Upper lobe of left lung (tissue), 6 donors: ENCODE results near the gene GMDS. TPM values are rescaled to one million over a fixed set of nuclear protein-coding genes. Genes with fewer than 3 reads are reported as not detected.

Source experiments
- ATAC-seq, 2 donors: fragments of 200-7000 bp; cut with Tn5 transposase; one replicate each; pipeline ENCODE4 v1.9.1; 2022; ENCODE audit warnings: mild to moderate bottlenecking in 2 of 2, moderate library complexity in 2 of 2; ENCODE audit not compliant: low FRiP score in 2 of 2
- DNase-seq, 2 donors: peaks; one replicate each; pipeline ENCODE4 v3.0.0-alpha.2; 2019 to 2020
- H3K27ac ChIP-seq, 4 donors: fragments of 200-600 bp; sonication (generic); one replicate each; pipeline ENCODE4 v1.5.1; 2016 to 2019
- H3K27me3 ChIP-seq, 4 donors: fragments of 200-600 bp; sonication (generic); one replicate each; pipeline ENCODE4 v1.5.1; 2017 to 2019
- H3K36me3 ChIP-seq, 4 donors: fragments of 200-600 bp; sonication (generic); one replicate each; pipeline ENCODE4 v1.5.1; 2016 to 2019
- H3K4me1 ChIP-seq, 4 donors: fragments of 200-600 bp; sonication (generic); one replicate each; pipeline ENCODE4 v1.5.1; 2018 to 2019
- H3K4me3 ChIP-seq, 4 donors: fragments of 200-600 bp; sonication (generic); one replicate each; pipeline ENCODE4 v1.5.1; 2017 to 2019; ENCODE audit warnings: mild to moderate bottlenecking in 2 of 4, moderate library complexity in 1 of 4
- H3K9me3 ChIP-seq, 4 donors: fragments of 200-600 bp; sonication (generic); one replicate each; pipeline ENCODE4 v1.5.1; 2018 to 2019
- EP300 ChIP-seq, 4 donors: sonication (generic); formaldehyde crosslinking; IDR thresholded peaks; one replicate each; pipeline ENCODE4 v1.5.1; 2017; ENCODE audit warnings: antibody characterized with exemption in 4 of 4, control low read depth in 2 of 4
- POLR2A ChIP-seq, 4 donors: fragments of 450-650 bp; IDR thresholded peaks; one replicate each; pipeline ENCODE4 v1.5.1; 2016 to 2017; ENCODE audit warnings: antibody characterized with exemption in 4 of 4, mild to moderate bottlenecking in 2 of 4
- POLR2AphosphoS5 ChIP-seq, 2 donors: sonication (generic); formaldehyde crosslinking; IDR thresholded peaks; one replicate each; pipeline ENCODE4 v1.5.1; 2017; ENCODE audit warnings: antibody characterized with exemption in 2 of 2
- WGBS, 2 donors: methylation state at CpG; one replicate each; pipeline ENCODE4 v1.1.5; 2017 to 2018; 5-methylcytosine and 5-hydroxymethylcytosine counted together
- total RNA-seq, 6 donors: library from RNA; depleted of rRNA in 4 of 6; stranded (reverse); fragments of >200 nt in 4 of 6; gene quantifications; one replicate each; pipeline versions ENCODE4 v1.1.0 to v1.2.1, GENCODE V29; 2016 to 2021
- TF ChIP-seq, protein P1 (sequence below), 6 experiments: fragments of 450-650 bp in 4 of 6; fragments of 200-600 bp in 2 of 6; sonication (generic) in 2 of 6; IDR thresholded peaks; one replicate each; pipeline ENCODE4 v1.5.1; 2016 to 2019; ENCODE audit warnings: antibody characterized with exemption in 6 of 6
- donor health status: DM: no; HTN: no; CAD: no; lungs with moderate emphysema.
- donor health status: DM: no; HTN: yes; CAD: no; lungs with severe emphysema.

The GMDS gene
- total RNA-seq, 6 donors from 2014 or later: 7.6 to 17.8 (median 14.1) TPM

DNA sequence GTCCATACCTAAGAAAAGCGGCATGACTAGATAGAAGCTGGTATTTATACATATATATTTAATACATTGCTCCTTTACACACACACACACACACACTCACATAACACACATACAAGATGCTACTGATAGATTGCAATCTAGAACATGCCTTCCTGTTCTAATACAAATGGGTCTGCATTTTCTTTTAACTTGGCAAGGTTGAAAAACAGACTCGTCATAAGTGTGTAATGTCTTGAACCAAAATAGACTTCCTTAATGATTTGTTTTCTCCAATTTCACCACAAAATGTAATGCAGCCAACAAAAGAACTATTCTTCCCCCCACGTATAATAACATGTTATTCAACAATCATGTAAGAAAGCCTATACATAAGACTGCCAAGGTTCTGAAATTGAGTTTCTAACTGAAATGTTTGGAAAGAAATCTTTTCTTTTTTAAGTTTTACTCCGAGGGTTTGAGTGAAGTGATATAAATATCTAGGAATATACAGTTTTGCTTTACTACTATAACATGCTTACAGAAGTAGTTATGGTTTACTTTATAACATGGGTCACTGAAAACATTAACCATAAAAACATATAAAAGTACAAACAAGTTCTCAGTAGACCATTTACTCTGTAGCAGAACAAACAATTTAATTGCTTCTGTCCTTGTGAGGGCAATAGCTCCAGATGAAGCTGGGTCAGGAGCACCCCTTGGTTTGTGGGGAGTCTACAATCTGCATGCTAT, 428.2 kb downstream of the GMDS start:
- Histone ChIP-seq H3K36me3 (no peaks in the 10 kb centered on the region), H3K27me3 (no peaks in the 10 kb centered on the region), H3K27ac (no peak overlapping the region), H3K4me1 (peaks cover 0 to 6% (median 0%) of the 10 kb centered on the region in 4 donors), H3K4me3 (no peak overlapping the region), H3K9me3 (no peaks in the 10 kb centered on the region)
- peak in 1 of 2 donors; percentile 35 for ATAC-seq
- WGBS, 2 donors: 59 to 76% methylated on average over 4 of the region's 4 CpGs
- TF ChIP-seq, protein P1, sequence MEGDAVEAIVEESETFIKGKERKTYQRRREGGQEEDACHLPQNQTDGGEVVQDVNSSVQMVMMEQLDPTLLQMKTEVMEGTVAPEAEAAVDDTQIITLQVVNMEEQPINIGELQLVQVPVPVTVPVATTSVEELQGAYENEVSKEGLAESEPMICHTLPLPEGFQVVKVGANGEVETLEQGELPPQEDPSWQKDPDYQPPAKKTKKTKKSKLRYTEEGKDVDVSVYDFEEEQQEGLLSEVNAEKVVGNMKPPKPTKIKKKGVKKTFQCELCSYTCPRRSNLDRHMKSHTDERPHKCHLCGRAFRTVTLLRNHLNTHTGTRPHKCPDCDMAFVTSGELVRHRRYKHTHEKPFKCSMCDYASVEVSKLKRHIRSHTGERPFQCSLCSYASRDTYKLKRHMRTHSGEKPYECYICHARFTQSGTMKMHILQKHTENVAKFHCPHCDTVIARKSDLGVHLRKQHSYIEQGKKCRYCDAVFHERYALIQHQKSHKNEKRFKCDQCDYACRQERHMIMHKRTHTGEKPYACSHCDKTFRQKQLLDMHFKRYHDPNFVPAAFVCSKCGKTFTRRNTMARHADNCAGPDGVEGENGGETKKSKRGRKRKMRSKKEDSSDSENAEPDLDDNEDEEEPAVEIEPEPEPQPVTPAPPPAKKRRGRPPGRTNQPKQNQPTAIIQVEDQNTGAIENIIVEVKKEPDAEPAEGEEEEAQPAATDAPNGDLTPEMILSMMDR (IDR thresholded peaks at IDR 0.05): no peak
- TF ChIP-seq POLR2AphosphoS5 (IDR thresholded peaks at IDR 0.05): no peak
- TF ChIP-seq EP300 (IDR thresholded peaks at IDR 0.05): no peak
- no peak for TF ChIP-seq POLR2A (IDR thresholded peaks at IDR 0.05)
- DNase-seq: no peak

DNA sequence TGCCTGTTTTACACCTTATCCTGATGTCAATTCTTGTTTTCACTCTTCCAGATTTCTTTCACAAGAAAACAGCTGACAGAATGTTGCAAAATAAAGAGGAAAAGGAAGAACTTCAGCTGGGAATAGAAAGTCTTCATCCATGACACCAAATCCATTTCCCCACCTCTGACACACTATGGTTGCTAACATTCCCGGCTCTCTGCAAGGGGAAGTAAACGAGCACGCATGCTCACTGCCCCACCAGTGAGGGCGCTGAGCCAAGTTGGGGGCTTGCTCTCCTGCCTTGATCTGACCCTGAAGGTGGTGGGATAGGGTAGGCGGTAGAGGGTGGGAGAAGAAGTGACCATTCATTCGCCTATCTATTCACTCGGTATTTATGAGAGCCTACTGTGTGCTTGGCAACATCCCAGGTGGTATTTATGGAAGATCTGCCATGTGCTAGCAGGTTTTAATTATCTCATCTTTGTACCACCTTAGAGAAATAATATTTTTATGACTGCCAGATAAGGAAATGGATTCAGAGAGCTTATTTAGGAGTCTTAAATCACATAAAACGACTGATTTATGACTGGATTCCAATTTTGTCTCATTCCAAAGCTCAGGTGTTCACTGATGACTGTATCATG, 429.5 kb downstream of the GMDS start:
- H3K9me3 ChIP-seq: no peaks in the 10 kb centered on the region
- H3K27me3 ChIP-seq: no peaks in the 10 kb centered on the region
- 82 to 95% methylated on average over 8 of the region's 8 CpGs for WGBS, 2 donors
- no peak overlapping the region for H3K4me3 ChIP-seq
- DNase-seq (no peak), ATAC-seq (no peak)
- no peaks in the 10 kb centered on the region for H3K36me3 ChIP-seq
- H3K27ac ChIP-seq: no peak overlapping the region
- H3K4me1 ChIP-seq: no peaks in the 10 kb centered on the region
- TF ChIP-seq POLR2AphosphoS5 (IDR thresholded peaks at IDR 0.05) (no peak), POLR2A (IDR thresholded peaks at IDR 0.05) (no peak), EP300 (IDR thresholded peaks at IDR 0.05) (no peak)
- TF ChIP-seq, protein P1 (IDR thresholded peaks at IDR 0.05): no peak

DNA sequence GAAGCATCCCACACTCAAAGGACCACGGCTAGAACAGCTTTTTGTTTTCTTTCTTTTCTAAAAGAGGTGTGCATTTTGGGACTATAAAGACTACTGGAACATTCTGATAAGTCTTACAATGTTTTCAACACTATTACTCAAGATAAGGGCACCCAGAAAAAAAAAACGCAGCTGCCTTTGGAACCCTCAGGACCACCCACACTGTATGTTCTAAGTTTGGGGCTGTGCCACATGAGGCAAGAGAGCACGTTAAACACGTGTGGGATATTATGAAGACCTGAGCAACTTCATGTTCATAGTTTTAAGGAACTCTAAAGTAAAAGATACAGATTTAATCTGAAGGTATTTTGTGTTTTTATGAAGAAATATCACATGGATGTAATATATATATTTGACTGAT, 431.1 kb downstream of the GMDS start:
- 58 to 71% methylated on average over 4 of the region's 4 CpGs for WGBS, 2 donors
- no peak overlapping the region for H3K27ac ChIP-seq
- H3K36me3 ChIP-seq: no peaks in the 10 kb centered on the region
- H3K27me3 ChIP-seq: no peaks in the 10 kb centered on the region
- DNase-seq: no peak
- H3K4me3 ChIP-seq: no peak overlapping the region
- ATAC-seq: no peak
- TF ChIP-seq POLR2AphosphoS5 (IDR thresholded peaks at IDR 0.05) (no peak), POLR2A (IDR thresholded peaks at IDR 0.05) (no peak), EP300 (IDR thresholded peaks at IDR 0.05) (no peak)
- TF ChIP-seq, protein P1 (IDR thresholded peaks at IDR 0.05): no peak
- no peaks in the 10 kb centered on the region for H3K4me1 ChIP-seq
- no peaks in the 10 kb centered on the region for H3K9me3 ChIP-seq

DNA sequence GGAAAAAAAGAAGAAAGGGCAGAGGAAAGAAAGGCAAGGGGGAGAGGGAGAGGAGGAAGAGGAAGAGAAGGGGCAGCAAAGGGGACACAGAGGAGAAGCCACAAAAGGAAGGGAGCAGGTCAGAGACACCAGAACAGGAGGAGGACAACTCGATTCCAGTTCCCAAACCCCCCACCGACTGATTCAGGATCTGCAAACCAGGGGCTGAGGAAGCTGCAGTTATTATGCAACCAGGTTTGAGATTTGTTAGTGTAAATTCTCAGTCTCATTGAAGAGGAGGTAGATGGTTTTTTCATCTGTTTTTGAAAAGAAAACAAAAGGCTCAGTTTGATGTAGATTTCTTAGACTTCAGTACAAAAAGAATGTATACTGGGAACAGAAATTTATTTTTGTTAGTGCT, 432.9 kb downstream of the GMDS start:
- H3K27me3 ChIP-seq: no peaks in the 10 kb centered on the region
- WGBS, 2 donors: 77 to 81% methylated on average over 2 of the region's 2 CpGs
- H3K36me3 ChIP-seq: no peaks in the 10 kb centered on the region
- TF ChIP-seq EP300 (IDR thresholded peaks at IDR 0.05): no peak
- TF ChIP-seq POLR2AphosphoS5 (IDR thresholded peaks at IDR 0.05): no peak
- TF ChIP-seq, protein P1 (IDR thresholded peaks at IDR 0.05): no peak
- TF ChIP-seq POLR2A (IDR thresholded peaks at IDR 0.05): no peak
- H3K4me1 ChIP-seq: no peaks in the 10 kb centered on the region
- no peak for ATAC-seq
- no peaks in the 10 kb centered on the region for H3K9me3 ChIP-seq
- no peak overlapping the region for H3K4me3 ChIP-seq
- no peak for DNase-seq
- H3K27ac ChIP-seq: no peak overlapping the region
